Measurements from ENCODE around the gene PHACTR2. TPM values are rescaled to one million over a fixed set of nuclear protein-coding genes. Genes with fewer than 3 reads are reported as not detected.
"Not testable (repeated sequence)": the region's sequence is repeated elsewhere in the genome, so short reads cannot be mapped to it uniquely, and the experiment has no call there.

The PHACTR2 gene
- total RNA-seq, 2 donors from 2014 or later, result 68.5 to 87.7 TPM

GRCh38 chr6:143844006-143844405 is 166.2 kb downstream of the PHACTR2 start:
- Histone ChIP-seq H3K27me3 (replicated peaks; ENCODE audit: insufficient read depth) (no peaks in the 10 kb centered on the region), H3K9me3 (no peaks in the 10 kb centered on the region), H3K36me3 (peaks cover 28% of the 10 kb centered on the region), H3K4me3 (peak overlapping the region; percentile 78), H3K4me1 (ENCODE audit: control insufficient read depth in 1 of 2, low read depth in 2 of 2) (peaks cover 9 to 23% of the 10 kb centered on the region in 2 donors), H3K27ac (peak overlapping the region; percentile 83 to 93)
- DNase-seq (ENCODE audit: low spot score), result no peak
- ATAC-seq (ENCODE audit: insufficient number of reproducible peaks, low FRiP score, low read depth), result no peak
- TF ChIP-seq CTCF (IDR thresholded peaks at IDR 0.05), result no peak

GRCh38 chr6:143845033-143845432 is 167.3 kb downstream of the PHACTR2 start:
- H3K4me1 ChIP-seq (ENCODE audit: control insufficient read depth in 1 of 2, low read depth in 2 of 2), result peaks cover 9 to 16% of the 10 kb centered on the region in 2 donors
- TF ChIP-seq CTCF (IDR thresholded peaks at IDR 0.05), result no peak
- no peak for ATAC-seq (ENCODE audit: insufficient number of reproducible peaks, low FRiP score, low read depth)

GRCh38 chr6:143851706-143852105 is 173.9 kb downstream of the PHACTR2 start:
- H3K27me3 ChIP-seq (replicated peaks; ENCODE audit: insufficient read depth); H3K27ac ChIP-seq; H3K4me1 ChIP-seq (ENCODE audit: control insufficient read depth in 1 of 2, low read depth in 2 of 2); DNase-seq (ENCODE audit: low spot score); H3K9me3 ChIP-seq; ATAC-seq (ENCODE audit: insufficient number of reproducible peaks, low FRiP score, low read depth); H3K4me3 ChIP-seq: not testable (repeated sequence)
- H3K36me3 ChIP-seq, result peaks cover 27% of the 10 kb centered on the region

More at GRCh38 chr6:143845033-143845432, 167.3 kb downstream of the PHACTR2 start:
- Histone ChIP-seq H3K4me3 (no peak overlapping the region), H3K9me3 (no peaks in the 10 kb centered on the region), H3K36me3 (peaks cover 32% of the 10 kb centered on the region), H3K27ac (no peak overlapping the region), H3K27me3 (replicated peaks; ENCODE audit: insufficient read depth) (no peaks in the 10 kb centered on the region)
- DNase-seq (ENCODE audit: low spot score), result no peak

DNA sequence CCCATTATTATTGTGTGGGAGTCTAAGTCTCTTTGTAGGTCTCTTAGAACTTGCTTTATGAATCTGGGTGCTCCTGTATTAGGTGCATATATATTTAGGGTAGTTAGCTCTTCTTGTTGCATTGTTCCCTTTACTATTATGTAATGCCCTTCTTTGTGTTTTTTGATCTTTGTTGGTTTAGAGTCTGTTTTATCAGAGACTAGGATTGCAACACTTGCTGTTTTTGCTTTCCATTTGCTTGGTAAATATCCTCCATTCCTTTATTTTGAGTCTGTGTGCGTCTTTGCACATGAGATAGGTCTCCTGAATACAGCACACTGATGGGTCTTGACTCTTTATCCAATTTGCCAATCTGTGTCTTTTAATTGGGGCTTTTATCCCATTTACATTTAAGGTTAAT is 177.3 kb downstream of the PHACTR2 start:
- not testable (repeated sequence) for H3K27ac ChIP-seq; DNase-seq (ENCODE audit: low spot score); H3K27me3 ChIP-seq (replicated peaks; ENCODE audit: insufficient read depth); H3K4me1 ChIP-seq (ENCODE audit: control insufficient read depth in 1 of 2, low read depth in 2 of 2); H3K4me3 ChIP-seq; ATAC-seq (ENCODE audit: insufficient number of reproducible peaks, low FRiP score, low read depth); H3K9me3 ChIP-seq
- peaks cover 30% of the 10 kb centered on the region for H3K36me3 ChIP-seq

- not testable (repeated sequence) for H3K4me3 ChIP-seq; ATAC-seq (ENCODE audit: insufficient number of reproducible peaks, low FRiP score, low read depth)
These were observed 179.0 kb downstream of the PHACTR2 start for GRCh38 chr6:143856762-143857161.

DNA sequence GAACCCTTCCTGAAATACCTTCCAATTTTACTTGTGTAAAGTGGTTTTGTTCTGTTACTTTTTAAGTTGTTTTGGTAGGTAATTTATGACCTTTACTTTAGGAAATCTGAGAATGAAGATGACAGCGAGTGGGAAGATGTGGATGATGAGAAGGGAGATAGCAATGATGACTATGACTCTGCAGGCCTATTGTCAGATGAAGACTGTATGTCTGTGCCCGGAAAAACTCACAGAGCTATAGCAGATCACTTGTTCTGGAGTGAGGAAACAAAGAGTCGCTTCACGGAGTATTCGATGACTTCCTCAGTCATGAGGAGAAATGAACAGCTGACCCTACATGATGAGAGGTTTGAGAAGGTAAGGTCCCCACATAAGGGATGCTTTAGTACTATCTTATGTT is 179.9 kb downstream of the PHACTR2 start:
- H3K4me1 ChIP-seq (ENCODE audit: control insufficient read depth in 1 of 2, low read depth in 2 of 2), result no peaks in the 10 kb centered on the region
- no peak for DNase-seq (ENCODE audit: low spot score)
- no peaks in the 10 kb centered on the region for H3K27me3 ChIP-seq (replicated peaks; ENCODE audit: insufficient read depth)
- TF ChIP-seq CTCF (IDR thresholded peaks at IDR 0.05), result no peak
- H3K9me3 ChIP-seq, result no peaks in the 10 kb centered on the region
- H3K4me3 ChIP-seq, result no peak overlapping the region
- H3K36me3 ChIP-seq, result peaks cover 39% of the 10 kb centered on the region
- H3K27ac ChIP-seq, result no peak overlapping the region
- no peak for ATAC-seq (ENCODE audit: insufficient number of reproducible peaks, low FRiP score, low read depth)

More at GRCh38 chr6:143856762-143857161, 179.0 kb downstream of the PHACTR2 start:
- DNase-seq (ENCODE audit: low spot score); H3K4me1 ChIP-seq (ENCODE audit: control insufficient read depth in 1 of 2, low read depth in 2 of 2); H3K27me3 ChIP-seq (replicated peaks; ENCODE audit: insufficient read depth); H3K9me3 ChIP-seq; H3K27ac ChIP-seq: not testable (repeated sequence)
- peaks cover 37% of the 10 kb centered on the region for H3K36me3 ChIP-seq

Data from thoracic aorta (tissue), 2 donors.